Osteocyte (in vitro differentiated cells): ENCODE results near the gene PLG. TPM values are rescaled to one million over a fixed set of nuclear protein-coding genes. Genes with fewer than 3 reads are reported as not detected.
"Not testable (repeated sequence)": the region's sequence is repeated elsewhere in the genome, so short reads cannot be mapped to it uniquely, and the experiment has no call there.

Source experiments
- DNase-seq: peaks from one replicate; pipeline ENCODE4 v3.0.0; 2021; ENCODE audit warnings: mixed read lengths; ENCODE audit not compliant: unreplicated experiment; ENCODE audit errors: extremely low spot score
- H3K27ac Mint-ChIP-seq: one replicate; pipeline ENCODE4 v1.8.0; 2021; ENCODE audit warnings: mild to moderate bottlenecking, mixed read lengths; ENCODE audit not compliant: unreplicated experiment
- H3K27me3 Mint-ChIP-seq: one replicate; pipeline ENCODE4 v1.8.0; 2021; ENCODE audit warnings: mixed read lengths; ENCODE audit not compliant: unreplicated experiment
- H3K36me3 Mint-ChIP-seq: one replicate; pipeline ENCODE4 v1.8.0; 2021; ENCODE audit warnings: mixed read lengths; ENCODE audit not compliant: unreplicated experiment
- H3K4me1 Mint-ChIP-seq: one replicate; pipeline ENCODE4 v1.8.0; 2021; ENCODE audit warnings: mixed read lengths; ENCODE audit not compliant: unreplicated experiment
- H3K4me3 Mint-ChIP-seq: one replicate; pipeline ENCODE4 v1.8.0; 2021; ENCODE audit warnings: mild to moderate bottlenecking, moderate library complexity, mixed read lengths; ENCODE audit not compliant: unreplicated experiment
- H3K9me3 Mint-ChIP-seq: one replicate; pipeline ENCODE4 v1.8.0; 2021; ENCODE audit warnings: mixed read lengths; ENCODE audit not compliant: unreplicated experiment
- total RNA-seq: library from RNA; stranded (reverse); gene quantifications from 2 replicates; pipeline ENCODE4 v1.2.1, GENCODE V29; 2021
- TF ChIP-seq, protein P1 (sequence below): fragments of 200-600 bp; sonication (generic); IDR thresholded peaks from 2 replicates; pipeline ENCODE4 v1.5.0; 2021; ENCODE audit warnings: antibody characterized with exemption, mild to moderate bottlenecking, moderate library complexity

PLG gene
- total RNA-seq, 1 donor from 2014 or later, result not detected

DNA sequence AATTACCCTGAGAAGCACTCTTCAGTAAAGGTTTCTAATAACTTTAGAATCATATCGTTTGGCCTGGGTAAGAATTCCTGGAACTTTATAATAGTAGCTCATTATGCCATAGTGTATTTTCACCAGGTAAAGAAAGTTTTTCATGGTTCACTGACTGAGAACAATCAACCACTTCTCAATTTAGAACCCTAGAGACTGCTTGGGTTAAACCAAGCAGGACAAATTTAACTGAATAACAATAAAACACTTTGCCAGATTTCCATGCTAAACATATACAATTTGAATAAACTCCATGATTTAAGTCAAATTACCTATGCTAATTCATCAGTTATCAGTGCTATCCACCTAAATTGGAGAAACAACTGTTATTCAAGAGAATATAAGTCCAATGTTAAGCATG lies 99.4 kb downstream of the PLG start:
- no peaks in the 10 kb centered on the region for H3K36me3 Mint-ChIP-seq
- H3K4me1 Mint-ChIP-seq, result no peaks in the 10 kb centered on the region
- H3K9me3 Mint-ChIP-seq, result peaks cover 5% of the 10 kb centered on the region
- H3K27ac Mint-ChIP-seq, result no peak overlapping the region
- no peaks in the 10 kb centered on the region for H3K27me3 Mint-ChIP-seq
- DNase-seq, result no peak
- TF ChIP-seq, protein P1, sequence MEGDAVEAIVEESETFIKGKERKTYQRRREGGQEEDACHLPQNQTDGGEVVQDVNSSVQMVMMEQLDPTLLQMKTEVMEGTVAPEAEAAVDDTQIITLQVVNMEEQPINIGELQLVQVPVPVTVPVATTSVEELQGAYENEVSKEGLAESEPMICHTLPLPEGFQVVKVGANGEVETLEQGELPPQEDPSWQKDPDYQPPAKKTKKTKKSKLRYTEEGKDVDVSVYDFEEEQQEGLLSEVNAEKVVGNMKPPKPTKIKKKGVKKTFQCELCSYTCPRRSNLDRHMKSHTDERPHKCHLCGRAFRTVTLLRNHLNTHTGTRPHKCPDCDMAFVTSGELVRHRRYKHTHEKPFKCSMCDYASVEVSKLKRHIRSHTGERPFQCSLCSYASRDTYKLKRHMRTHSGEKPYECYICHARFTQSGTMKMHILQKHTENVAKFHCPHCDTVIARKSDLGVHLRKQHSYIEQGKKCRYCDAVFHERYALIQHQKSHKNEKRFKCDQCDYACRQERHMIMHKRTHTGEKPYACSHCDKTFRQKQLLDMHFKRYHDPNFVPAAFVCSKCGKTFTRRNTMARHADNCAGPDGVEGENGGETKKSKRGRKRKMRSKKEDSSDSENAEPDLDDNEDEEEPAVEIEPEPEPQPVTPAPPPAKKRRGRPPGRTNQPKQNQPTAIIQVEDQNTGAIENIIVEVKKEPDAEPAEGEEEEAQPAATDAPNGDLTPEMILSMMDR, result no peak
- H3K4me3 Mint-ChIP-seq, result no peak overlapping the region

DNA sequence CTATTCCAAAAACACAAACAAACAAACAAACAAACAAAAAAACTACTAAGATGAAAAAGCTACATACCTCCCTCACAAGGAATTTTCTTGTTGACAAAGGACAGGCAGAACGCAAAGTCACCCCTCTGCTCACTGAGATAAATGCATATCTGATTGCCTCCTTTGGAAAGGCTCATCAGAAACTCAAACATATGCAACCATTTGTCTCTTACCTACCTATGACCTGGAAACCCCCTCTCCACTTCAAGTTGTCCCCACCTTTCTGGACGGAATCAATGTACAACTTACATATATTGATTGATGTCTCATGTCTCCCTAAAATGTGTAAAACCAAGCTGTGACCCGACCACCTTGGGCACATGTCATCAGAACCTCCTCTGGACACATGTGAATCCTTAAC lies 100.0 kb downstream of the PLG start:
- not testable (repeated sequence) for H3K36me3 Mint-ChIP-seq, H3K27me3 Mint-ChIP-seq, DNase-seq, H3K4me3 Mint-ChIP-seq, H3K4me1 Mint-ChIP-seq, H3K27ac Mint-ChIP-seq, H3K9me3 Mint-ChIP-seq

Other genes starting within 250 kb of the PLG start
- not detected in 2 replicates for gene LPA, start 38.0 kb upstream of the PLG start, total RNA-seq